Measurements from ENCODE around the gene RNMT. TPM values are rescaled to one million over a fixed set of nuclear protein-coding genes. Genes with fewer than 3 reads are reported as not detected.
"Not testable (repeated sequence)": the region's sequence is repeated elsewhere in the genome, so short reads cannot be mapped to it uniquely, and the experiment has no call there.

The RNMT gene
- total RNA-seq, 4 donors from 2014 or later = 8.8 to 25.0 (median 14.2) TPM

DNA sequence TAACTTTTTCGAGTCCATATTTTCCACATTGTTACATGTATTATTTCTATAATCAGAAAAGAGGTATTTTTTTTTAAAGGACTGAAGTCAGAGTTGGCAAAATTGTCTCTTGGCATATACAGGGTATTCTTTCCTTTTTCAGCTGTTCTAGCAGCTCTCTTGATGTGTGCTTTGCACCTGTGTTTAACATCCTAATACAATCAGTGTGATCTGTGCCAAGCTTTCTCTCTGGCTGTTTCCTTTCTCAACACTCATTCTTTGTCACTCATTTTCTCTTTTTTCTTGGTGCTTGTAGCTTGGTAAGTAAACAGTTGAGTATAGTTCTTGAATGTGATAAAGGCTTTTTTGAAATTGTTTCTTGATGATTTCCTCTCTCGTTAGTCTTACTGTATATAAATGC lies 9.2 kb downstream of the RNMT start:
- 86 to 97% methylated on average over 2 of the region's 2 CpGs for WGBS, 2 donors
- no peaks in the 10 kb centered on the region for H3K4me1 ChIP-seq
- intact Hi-C loops (cut with DNase I) = no loop called here
- peaks cover 0 to 87% (median 20%) of the 10 kb centered on the region in 3 donors for H3K36me3 ChIP-seq
- H3K9me3 ChIP-seq = no peaks in the 10 kb centered on the region
- TF ChIP-seq, protein P1, sequence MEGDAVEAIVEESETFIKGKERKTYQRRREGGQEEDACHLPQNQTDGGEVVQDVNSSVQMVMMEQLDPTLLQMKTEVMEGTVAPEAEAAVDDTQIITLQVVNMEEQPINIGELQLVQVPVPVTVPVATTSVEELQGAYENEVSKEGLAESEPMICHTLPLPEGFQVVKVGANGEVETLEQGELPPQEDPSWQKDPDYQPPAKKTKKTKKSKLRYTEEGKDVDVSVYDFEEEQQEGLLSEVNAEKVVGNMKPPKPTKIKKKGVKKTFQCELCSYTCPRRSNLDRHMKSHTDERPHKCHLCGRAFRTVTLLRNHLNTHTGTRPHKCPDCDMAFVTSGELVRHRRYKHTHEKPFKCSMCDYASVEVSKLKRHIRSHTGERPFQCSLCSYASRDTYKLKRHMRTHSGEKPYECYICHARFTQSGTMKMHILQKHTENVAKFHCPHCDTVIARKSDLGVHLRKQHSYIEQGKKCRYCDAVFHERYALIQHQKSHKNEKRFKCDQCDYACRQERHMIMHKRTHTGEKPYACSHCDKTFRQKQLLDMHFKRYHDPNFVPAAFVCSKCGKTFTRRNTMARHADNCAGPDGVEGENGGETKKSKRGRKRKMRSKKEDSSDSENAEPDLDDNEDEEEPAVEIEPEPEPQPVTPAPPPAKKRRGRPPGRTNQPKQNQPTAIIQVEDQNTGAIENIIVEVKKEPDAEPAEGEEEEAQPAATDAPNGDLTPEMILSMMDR (IDR thresholded peaks at IDR 0.05) = no peak
- no peak for TF ChIP-seq POLR2A (IDR thresholded peaks at IDR 0.05)
- DNase-seq = no peak
- no peak overlapping the region for H3K4me3 ChIP-seq
- H3K27ac ChIP-seq = no peak overlapping the region
- no peaks in the 10 kb centered on the region for H3K27me3 ChIP-seq

DNA sequence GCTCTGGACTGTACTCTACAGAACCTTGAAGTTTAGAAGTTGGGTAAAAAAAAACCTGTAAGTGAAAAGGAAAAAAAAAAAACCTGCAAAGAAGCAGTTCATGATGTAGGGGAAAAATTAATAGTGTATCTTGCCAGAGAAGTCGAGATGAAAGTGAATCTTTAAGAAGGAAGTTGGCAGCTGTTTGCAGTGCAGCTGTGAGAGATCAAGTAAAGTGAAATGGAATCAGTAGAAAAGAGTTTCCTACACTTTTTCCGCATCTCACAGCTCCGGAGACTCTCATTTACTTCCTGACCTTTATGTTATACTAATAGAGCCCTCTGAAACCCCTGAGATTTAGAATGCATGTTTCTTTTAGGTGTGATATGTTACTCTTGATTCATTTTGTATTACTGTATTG lies 19.2 kb downstream of the RNMT start:
- intact Hi-C loops (cut with DNase I) = no loop called here
- no peak for DNase-seq
- TF ChIP-seq, protein P1 (IDR thresholded peaks at IDR 0.05) = no peak
- TF ChIP-seq POLR2A (IDR thresholded peaks at IDR 0.05) = no peak
- H3K27ac ChIP-seq = no peak overlapping the region
- 61 to 64% methylated on average over 3 of the region's 3 CpGs for WGBS, 2 donors
- no peak overlapping the region for H3K4me3 ChIP-seq
- no peaks in the 10 kb centered on the region for H3K9me3 ChIP-seq
- H3K27me3 ChIP-seq = no peaks in the 10 kb centered on the region
- H3K36me3 ChIP-seq = peaks cover 0 to 96% (median 20%) of the 10 kb centered on the region in 3 donors
- no peaks in the 10 kb centered on the region for H3K4me1 ChIP-seq

DNA sequence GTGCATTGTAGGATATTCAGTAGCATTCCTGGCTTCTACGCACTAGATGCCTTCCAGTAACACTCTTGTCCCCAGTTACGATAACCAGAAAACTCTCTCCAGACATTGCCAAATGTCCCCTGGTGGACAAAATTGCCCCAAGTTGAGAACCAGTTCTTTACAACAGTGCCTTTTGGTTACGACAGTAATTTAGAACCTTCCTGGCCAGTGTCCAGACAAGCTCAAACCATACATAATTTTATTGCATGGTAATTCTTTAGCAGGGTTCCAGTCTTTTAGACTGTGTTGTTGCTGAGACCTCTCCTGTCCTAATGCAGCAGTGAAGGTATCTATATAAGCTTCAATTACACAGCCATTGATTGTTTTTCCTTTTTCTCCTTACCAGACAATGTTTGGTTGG lies 20.2 kb downstream of the RNMT start:
- peaks cover 0 to 96% (median 16%) of the 10 kb centered on the region in 3 donors for H3K36me3 ChIP-seq
- H3K27ac ChIP-seq = no peak overlapping the region
- TF ChIP-seq, protein P1 (IDR thresholded peaks at IDR 0.05) = no peak
- TF ChIP-seq POLR2A (IDR thresholded peaks at IDR 0.05) = no peak
- no peak overlapping the region for H3K4me3 ChIP-seq
- 91 to 97% methylated on average over 3 of the region's 3 CpGs for WGBS, 2 donors
- no peaks in the 10 kb centered on the region for H3K9me3 ChIP-seq
- H3K4me1 ChIP-seq = no peaks in the 10 kb centered on the region
- DNase-seq = no peak
- no peaks in the 10 kb centered on the region for H3K27me3 ChIP-seq
- intact Hi-C loops (cut with DNase I) = no loop called here

DNA sequence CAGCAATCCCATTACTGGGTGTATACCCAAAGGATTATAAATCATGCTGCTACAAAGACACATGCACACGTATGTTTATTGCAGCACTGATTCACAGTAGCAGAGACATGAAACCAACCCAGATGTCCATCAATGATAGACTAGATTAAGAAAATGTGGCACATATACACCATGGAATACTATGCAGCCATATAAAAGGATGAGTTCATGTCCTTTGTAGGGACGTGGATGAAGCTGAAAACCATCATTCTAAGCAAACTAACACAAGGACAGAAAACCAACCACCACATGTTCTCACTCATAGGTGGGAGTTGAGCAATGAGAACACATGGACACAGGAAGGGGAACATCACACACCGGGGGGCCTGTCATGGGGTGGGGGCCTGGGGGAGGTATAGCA lies 25.1 kb downstream of the RNMT start:
- H3K9me3 ChIP-seq; DNase-seq; intact Hi-C loops (cut with DNase I); H3K27ac ChIP-seq; H3K27me3 ChIP-seq; H3K4me1 ChIP-seq; H3K4me3 ChIP-seq: not testable (repeated sequence)
- 86 to 100% methylated on average over 3 of the region's 3 CpGs for WGBS, 2 donors
- peaks cover 0 to 100% (median 21%) of the 10 kb centered on the region in 3 donors for H3K36me3 ChIP-seq

DNA sequence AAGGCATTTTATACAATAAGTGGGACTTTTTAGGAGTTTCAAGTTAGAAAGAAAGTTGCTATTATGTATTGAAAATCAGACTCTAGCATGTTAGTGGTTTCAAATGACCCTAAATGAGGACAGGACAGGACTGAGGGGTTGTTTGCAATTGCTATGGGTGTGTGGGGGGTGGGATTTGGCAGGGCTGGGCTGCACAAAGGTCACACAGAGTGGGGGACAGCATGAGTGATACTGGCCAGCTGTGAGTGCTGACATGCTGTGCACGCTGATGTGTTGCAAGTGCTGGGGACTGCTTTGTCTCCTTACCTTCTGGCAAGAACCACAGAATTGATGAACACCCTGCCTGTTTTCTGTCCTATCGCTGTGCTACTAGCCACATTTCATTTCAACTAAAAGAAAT lies 29.8 kb downstream of the RNMT start:
- no peak overlapping the region for H3K4me3 ChIP-seq
- WGBS, 2 donors = 90 to 95% methylated on average over 2 of the region's 2 CpGs
- H3K4me1 ChIP-seq = no peaks in the 10 kb centered on the region
- H3K9me3 ChIP-seq = no peaks in the 10 kb centered on the region
- TF ChIP-seq, protein P1 (IDR thresholded peaks at IDR 0.05) = no peak
- TF ChIP-seq POLR2A (IDR thresholded peaks at IDR 0.05) = no peak
- DNase-seq = no peak
- intact Hi-C loops (cut with DNase I) = no loop called here
- no peak overlapping the region for H3K27ac ChIP-seq
- H3K36me3 ChIP-seq = peaks cover 0 to 97% (median 21%) of the 10 kb centered on the region in 3 donors
- no peaks in the 10 kb centered on the region for H3K27me3 ChIP-seq

DNA sequence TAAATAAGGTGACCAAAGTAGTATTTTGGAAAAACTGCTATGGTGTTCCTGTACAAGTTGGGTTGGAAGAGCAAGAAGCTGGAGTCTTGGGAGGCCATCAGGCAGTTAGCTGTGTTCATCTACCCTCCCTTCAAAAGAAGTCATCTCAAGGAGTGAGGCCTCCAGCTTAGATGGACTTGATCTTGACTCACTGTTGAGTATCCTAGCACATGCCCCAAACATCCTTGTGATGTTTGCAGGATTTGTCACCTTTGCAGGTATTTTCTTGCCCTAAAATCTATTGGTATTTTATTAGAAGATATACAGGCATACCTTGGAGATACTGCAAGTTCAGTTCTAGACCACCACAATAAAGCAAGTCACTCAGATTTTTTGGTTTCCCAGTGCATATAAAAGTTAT lies 30.2 kb downstream of the RNMT start:
- H3K27ac ChIP-seq = no peak overlapping the region
- peaks cover 0 to 97% (median 21%) of the 10 kb centered on the region in 3 donors for H3K36me3 ChIP-seq
- no peak overlapping the region for H3K4me3 ChIP-seq
- no peak for DNase-seq
- TF ChIP-seq, protein P1 (IDR thresholded peaks at IDR 0.05) = no peak
- no peak for TF ChIP-seq POLR2A (IDR thresholded peaks at IDR 0.05)
- H3K9me3 ChIP-seq = no peaks in the 10 kb centered on the region
- intact Hi-C loops (cut with DNase I) = no loop called here
- H3K4me1 ChIP-seq = no peaks in the 10 kb centered on the region
- no peaks in the 10 kb centered on the region for H3K27me3 ChIP-seq
